GM12874 (cell line): Measurements from ENCODE around the gene P4HTM.

Source experiments
- TF ChIP-seq, protein P1 (sequence below): IDR thresholded peaks from 2 replicates; pipeline ENCODE4 v1.5.1; 2011; ENCODE audit warnings: low read depth, mild to moderate bottlenecking, control low read depth, low read length, moderate library complexity; ENCODE audit not compliant: insufficient read depth

Gene P4HTM, protein sequence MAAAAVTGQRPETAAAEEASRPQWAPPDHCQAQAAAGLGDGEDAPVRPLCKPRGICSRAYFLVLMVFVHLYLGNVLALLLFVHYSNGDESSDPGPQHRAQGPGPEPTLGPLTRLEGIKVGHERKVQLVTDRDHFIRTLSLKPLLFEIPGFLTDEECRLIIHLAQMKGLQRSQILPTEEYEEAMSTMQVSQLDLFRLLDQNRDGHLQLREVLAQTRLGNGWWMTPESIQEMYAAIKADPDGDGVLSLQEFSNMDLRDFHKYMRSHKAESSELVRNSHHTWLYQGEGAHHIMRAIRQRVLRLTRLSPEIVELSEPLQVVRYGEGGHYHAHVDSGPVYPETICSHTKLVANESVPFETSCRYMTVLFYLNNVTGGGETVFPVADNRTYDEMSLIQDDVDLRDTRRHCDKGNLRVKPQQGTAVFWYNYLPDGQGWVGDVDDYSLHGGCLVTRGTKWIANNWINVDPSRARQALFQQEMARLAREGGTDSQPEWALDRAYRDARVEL

DNA sequence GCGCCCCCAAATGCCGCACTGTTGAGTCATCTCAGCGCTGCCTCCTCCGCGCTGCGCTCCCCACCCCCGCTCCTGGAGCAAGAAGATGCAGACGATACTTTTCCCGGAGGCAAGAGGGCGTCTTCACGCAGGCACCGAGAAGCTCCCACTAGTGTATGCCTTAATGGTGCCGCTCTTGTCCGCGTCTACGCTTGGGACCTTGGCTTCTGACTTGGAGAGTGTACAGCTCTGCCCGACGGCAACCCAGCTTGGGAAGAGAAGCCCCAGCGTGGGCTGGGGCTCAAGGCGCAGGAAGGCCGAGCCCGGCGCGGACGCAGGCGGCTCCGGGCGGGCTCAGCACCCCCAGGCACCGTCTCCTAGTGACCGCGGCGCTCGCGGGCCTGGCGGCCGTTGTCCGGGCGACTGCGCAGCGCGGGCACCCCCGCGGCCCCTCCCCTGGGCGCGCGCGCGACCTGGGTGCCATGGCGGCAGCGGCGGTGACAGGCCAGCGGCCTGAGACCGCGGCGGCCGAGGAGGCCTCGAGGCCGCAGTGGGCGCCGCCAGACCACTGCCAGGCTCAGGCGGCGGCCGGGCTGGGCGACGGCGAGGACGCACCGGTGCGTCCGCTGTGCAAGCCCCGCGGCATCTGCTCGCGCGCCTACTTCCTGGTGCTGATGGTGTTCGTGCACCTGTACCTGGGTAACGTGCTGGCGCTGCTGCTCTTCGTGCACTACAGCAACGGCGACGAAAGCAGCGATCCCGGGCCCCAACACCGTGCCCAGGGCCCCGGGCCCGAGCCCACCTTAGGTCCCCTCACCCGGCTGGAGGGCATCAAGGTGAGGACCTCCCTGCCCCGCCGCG is at the start of gene P4HTM:
P4HTM (plus strand) TSS at position 446 of the 840 bp plus-strand sequence; CDS start at position 462, 16 bp downstream.
- TF ChIP-seq, protein P1, sequence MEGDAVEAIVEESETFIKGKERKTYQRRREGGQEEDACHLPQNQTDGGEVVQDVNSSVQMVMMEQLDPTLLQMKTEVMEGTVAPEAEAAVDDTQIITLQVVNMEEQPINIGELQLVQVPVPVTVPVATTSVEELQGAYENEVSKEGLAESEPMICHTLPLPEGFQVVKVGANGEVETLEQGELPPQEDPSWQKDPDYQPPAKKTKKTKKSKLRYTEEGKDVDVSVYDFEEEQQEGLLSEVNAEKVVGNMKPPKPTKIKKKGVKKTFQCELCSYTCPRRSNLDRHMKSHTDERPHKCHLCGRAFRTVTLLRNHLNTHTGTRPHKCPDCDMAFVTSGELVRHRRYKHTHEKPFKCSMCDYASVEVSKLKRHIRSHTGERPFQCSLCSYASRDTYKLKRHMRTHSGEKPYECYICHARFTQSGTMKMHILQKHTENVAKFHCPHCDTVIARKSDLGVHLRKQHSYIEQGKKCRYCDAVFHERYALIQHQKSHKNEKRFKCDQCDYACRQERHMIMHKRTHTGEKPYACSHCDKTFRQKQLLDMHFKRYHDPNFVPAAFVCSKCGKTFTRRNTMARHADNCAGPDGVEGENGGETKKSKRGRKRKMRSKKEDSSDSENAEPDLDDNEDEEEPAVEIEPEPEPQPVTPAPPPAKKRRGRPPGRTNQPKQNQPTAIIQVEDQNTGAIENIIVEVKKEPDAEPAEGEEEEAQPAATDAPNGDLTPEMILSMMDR: peak; percentile 23; the same call in 1 of the 2 replicates

DNA sequence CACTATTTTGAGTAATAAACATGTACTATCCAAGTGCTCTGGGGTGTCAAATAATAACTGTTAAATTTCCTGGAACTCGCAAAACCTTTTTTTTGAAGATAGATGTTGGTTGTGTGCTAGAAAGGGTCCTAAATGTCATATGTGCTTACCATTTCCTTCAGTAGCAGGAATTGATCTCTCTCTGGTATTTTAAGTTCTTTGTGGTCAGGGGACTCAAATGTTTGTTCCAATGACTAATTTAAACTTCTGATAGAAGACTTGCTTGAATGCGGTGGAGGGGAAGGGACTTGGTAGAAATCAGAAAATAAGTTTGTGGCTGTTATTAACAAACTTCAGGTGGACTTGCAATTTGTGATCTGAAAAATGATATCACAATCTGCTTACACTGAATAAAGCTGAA is 44.6 kb upstream of the P4HTM start:
- TF ChIP-seq, protein P1: no peak

DNA sequence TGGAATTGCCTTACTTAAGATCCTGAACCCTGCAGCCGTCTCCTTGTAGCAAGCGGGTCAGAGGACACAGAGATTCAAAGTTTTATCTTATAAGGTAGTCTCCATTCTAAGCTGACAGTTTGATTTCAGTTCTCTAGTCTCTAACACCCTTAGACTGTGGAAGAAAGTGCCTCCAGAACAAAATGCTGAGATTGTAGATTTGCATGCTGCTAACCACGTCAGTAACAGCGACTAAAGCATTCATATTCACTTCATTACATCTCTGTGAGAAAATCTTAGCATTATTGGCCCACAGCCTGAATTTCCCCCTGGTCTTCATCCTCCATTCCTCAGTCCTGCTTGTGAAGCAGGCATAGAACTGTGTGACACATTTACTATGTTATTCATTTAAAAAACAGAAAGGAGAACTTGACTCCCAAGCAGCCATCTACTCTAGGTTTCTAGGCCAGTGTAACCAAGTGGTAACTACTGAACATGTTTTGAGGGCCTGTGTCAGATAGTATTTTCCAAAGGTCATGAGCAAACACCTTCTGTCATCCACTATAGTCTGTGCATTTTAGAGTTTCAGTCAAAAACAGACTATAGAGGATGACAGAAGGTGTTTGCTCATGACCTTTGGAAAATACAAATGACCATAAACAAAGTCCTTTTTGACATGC is 44.0 kb upstream of the P4HTM start:
- TF ChIP-seq, protein P1: no peak

DNA sequence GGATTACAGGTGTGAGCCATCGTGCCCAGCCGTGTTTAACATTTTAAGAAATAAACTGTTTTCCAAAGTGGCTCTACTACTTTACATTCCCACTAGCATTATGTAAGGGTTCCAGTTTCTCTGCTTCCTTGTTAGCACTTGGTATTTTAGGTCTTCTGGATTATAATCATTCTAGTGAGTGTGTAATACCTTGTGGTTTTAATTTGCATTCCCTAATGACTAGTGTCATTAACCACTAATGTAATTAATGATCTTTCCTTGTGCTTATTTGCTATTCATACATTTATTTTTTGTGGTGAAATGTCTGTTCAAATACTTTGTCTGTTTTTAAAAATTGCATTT is 40.7 kb upstream of the P4HTM start:
- TF ChIP-seq, protein P1: no peak

DNA sequence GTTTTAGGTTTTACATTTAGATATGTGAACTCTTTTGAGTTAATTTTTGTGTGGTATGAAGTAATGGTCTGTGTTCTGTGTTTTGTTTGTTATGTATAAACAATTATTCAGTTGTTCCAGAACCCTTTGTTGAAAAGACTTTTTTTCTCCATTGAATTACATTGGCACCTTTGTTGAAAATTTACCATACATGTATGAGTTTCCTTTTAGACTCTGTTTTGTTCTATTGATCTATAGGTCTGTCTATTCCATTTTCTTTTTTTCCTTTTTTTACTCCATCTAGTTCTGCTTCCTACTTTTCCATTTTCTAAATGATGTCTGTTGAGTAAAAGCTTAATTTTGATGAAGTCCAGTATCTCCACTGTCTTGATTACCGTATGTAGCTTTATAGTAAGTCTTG is 40.0 kb upstream of the P4HTM start:
- TF ChIP-seq, protein P1: no peak

DNA sequence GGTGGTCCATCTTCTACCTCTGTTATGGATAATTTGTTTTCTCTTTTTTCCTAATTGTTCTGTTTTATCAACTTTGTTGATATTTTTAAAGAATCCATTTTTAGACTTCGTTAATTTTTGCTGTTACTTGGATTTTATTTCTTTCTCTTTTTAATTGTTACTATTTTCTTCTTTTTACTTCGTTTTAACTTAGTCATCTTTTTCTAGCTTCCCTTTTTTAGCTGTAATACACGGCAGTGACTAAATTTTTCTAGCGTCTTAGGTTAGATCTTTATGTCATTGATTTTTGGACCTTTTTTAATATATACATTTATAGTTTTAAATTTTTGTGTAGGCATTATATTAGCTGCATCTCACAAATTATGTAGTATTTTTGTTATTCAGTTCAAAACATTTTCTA is 38.3 kb upstream of the P4HTM start:
- TF ChIP-seq, protein P1: no peak
